GM18858 (cell line): ENCODE results near the gene PSTPIP1.

Source experiments
- ATAC-seq: cut with Tn5 transposase; IDR thresholded peaks from one replicate; pipeline ENCODE4 v1.9.1; 2021; ENCODE audit not compliant: unreplicated experiment

Gene PSTPIP1

GRCh38 chr15:77028451-77029165 is 33.7 kb downstream of the PSTPIP1 start:
- ATAC-seq, result no peak

- ATAC-seq, result no peak
These were observed 34.5 kb downstream of the PSTPIP1 start for GRCh38 chr15:77029166-77030047.

GRCh38 chr15:77030048-77030927 is 35.4 kb downstream of the PSTPIP1 start:
- ATAC-seq, result no peak

GRCh38 chr15:77030928-77031375 is 36.0 kb downstream of the PSTPIP1 start:
- no peak for ATAC-seq

GRCh38 chr15:77031376-77032050 is 36.6 kb downstream of the PSTPIP1 start:
- ATAC-seq, result no peak

DNA sequence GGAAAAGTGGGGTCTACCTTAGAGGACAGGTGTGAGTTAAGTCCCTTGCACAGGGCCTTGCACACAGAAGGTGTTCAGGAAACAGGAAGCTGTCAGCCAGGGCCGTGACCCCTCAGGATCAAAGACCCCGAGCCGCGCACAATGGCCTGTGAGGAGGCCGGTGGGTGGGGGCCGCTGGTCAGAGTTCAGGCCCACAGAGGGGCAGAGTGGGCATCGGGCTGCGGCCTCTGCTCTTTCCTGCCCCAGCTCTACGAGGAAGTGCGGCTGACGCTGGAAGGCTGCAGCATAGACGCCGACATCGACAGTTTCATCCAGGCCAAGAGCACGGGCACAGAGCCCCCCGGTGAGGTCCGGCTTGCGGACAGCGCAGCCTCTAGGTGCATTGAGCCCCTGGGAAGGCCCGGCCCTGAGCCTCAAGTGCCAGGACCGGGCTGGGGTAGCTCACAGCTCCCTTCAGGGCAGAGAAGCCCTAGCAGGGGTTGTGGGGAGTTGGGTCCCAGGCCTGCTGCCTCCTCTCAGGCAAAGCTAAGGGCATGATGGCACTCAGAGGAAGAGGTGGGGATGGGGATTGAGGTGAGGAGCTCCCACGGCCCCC is 37.2 kb downstream of the PSTPIP1 start:
- ATAC-seq, result no peak

GRCh38 chr15:77032647-77033416 is 37.9 kb downstream of the PSTPIP1 start:
- ATAC-seq, result no peak

GRCh38 chr15:77033417-77033728 is 38.4 kb downstream of the PSTPIP1 start:
- ATAC-seq, result no peak

DNA sequence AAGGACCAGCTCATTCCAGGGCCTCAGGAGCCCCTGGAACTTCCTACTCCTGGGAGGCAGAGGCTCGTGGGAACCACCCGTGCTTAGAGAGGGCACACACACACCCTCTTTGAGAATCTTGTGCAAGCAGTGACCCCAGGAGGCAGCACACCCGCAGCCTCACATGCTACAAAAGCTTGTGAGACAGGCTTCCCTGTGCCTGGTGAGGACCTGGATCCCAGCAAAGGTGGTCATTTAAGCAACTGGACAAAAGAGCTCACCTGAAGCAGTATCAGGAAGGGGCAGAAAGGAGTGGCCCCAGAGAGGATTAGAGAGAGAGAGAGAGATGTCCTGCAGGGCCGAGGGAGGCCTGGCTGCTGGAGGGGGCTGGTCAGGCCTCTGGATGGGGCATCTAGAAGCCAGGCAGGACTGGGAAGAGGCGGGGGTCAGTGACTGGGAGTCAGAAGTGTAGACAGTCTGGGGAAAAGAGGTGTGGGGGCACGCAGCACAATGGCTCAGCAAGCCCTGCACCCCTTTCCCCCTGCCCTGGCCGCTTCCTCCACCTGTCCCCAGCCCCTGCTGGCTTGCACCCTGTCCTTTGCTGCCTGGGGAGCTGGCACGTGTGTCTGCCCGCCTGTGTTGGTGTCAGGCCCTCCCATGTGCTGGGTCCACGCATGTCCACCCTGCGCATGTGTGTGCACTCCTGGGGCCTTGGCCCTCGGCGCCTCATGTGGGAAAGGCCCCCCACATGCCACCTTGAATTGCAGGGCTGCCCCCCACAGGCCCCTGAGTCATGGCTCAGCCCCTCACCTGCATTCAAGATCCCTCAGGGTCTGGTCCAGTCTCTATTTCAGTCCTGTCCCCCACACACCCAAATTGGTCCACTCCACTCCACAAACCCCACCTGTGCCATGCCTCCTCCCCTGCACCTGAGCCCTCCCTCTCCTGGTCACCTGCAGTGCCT is 39.1 kb downstream of the PSTPIP1 start:
- no peak for ATAC-seq

DNA sequence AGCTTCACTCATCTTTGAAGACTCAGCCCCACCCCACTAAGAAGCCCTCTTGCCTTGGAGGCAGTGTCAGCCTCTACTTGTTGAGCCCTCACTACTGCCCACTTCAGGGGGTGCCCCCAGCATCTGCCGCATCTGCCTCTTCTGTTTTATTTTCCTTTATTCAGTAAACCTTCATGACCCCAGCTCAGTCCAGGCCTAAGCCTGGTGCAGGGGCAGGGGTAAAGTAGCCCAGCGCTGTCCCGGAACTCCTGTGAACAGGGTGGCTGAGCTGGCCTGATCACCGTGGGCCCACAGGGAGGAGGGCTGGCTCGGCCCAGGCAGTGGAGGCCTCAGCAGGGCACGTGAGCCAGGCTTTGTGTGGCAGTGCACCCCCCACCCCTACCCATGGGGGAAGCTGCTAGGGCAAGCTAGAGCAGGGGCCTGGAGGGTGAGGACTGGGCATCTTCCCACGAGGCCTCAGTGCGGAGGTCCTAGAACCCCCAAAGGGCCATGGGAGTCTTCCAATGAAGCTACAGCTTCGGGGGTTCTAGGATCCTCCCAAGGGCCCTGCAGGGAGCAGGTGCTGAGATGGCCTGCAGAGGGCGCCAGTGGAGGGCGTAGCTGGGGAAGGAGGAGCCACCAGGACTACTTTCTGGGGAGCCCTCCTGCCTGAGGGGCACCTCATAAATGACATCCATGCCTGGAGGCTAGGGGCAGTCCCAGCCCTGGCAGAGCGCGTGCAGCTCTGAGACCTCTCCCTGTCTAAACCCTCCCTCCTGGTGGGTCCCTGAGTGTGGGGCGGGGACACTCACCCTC is 40.0 kb downstream of the PSTPIP1 start:
- ATAC-seq, result no peak

- ATAC-seq, result no peak
These were observed 40.7 kb downstream of the PSTPIP1 start for GRCh38 chr15:77035584-77035983.

GRCh38 chr15:77035999-77036471 is 41.1 kb downstream of the PSTPIP1 start:
- no peak for ATAC-seq

- no peak for ATAC-seq
These were observed 41.8 kb downstream of the PSTPIP1 start for GRCh38 chr15:77036537-77037387.

DNA sequence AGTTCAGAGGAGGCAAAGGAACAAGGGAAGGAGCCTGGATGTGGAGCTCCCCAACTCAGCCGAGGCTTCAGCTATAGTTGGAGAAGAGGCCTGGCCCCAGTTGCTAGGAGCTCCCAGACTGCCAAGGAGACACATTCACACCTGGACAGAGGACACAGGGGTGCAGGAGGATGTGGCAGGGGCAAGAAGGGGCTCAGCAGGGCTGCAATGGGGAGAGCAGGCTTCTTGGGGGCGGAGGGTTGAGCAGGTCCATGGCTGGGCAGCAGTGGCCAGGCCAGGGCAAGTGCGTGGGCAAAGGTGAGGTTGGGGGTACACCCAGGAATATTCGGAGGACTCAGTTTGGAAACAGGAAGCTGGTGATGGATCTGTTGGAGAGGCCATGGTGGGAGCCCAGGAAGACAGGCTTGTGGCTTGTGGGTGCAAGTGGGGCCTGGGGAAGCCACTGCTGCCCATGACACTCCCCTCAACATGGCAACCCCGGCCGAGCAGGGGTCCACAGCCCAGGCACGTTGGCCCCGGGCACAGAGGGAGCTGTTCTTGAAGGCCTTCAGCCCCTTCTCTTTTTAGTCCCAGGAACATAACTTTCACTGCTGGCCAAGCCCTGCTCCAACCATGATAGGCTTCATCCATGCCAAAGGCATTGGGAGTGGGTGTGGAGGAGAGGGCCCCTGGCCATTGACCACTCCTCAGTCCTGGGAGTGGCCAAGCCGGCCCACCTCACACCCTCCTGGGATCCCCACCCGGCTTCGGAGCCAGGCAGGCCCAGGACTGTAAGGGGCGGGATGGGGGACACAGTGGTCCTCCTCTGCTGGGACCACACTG is 42.7 kb downstream of the PSTPIP1 start:
- ATAC-seq, result no peak

- ATAC-seq, result no peak
These were observed 43.6 kb downstream of the PSTPIP1 start for GRCh38 chr15:77038312-77039216.
